Activated CD4-positive, alpha-beta T cell treated with anti-CD3 and anti-CD28 coated beads, Interleukin-2, Interleukin-6, amounts not matched to agents 100 ng/mL and 50 ng/mL, durations not matched to agents 16 hours and 8 hours (primary cell): ENCODE results near the gene SLC48A1.
"Not testable (repeated sequence)": the region's sequence is repeated elsewhere in the genome, so short reads cannot be mapped to it uniquely, and the experiment has no call there.

Experiments
- DNase-seq: peaks from one replicate; pipeline ENCODE4 v3.0.0-alpha.2; 2020

SLC48A1 gene

DNA sequence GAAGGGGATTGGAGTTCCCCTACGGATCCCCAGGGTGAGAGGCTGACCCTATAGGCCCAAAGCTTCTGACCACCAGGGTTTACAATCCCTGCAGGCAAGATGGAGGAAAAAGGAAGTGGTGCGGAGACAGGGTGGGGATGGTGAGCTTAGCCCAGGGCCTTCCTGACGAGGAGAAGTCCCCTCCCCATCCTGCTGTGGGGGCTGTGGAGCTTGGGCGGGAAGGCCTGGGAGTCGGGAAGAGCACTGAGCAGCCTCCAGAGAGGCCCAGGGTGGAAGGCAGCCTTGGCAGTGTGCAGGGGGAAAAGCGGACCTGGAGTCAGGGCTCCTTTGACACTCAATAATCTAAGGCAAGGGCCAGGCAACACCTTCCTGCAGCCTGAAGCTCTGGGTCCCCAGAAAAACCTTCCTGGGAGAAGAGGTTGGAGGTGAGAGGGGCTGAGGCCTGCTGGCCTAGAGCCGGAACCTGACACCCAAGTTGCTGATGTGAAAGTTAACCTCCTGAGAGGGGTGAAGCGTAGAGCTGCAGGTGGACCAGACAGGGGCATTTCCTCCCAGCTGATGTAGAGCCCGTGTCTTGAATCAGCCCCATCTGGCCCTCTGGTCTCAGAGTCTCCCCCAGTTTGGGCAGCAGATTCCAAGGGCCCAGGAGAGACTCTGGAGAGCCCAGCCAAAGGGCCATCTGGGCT lies 40.6 kb downstream of the SLC48A1 start:
- no peak for DNase-seq

DNA sequence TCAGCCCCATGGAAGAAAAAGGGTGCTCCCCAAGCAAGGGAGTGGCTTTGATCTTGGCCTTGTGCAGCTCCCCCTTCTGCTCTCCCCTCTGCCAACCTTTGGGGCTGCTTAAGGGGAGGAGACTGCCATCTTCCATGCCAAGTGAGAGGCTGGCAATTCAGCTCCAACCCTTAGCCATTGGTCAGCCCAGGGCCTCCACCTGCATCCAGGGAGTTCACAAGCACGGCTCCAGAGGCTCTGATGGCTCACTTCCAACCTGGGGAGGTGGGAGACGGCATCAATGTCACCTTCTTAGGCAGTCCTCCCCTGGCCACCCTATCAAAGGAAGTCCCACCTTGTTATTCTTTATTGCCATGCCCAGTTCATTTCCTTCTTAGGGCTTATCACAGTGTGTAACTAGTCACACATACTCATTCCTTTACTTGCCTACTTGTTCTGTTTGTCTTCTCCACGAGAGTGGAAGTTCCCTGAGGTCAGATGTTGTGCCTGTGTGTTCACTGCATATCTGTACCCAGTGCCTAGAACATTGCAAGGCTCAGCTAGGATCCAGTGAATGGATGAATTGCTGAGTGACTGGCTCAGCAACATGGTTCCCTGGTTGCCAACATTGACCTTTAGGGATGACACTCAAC lies 41.6 kb downstream of the SLC48A1 start:
- peak; percentile 74 for DNase-seq

DNA sequence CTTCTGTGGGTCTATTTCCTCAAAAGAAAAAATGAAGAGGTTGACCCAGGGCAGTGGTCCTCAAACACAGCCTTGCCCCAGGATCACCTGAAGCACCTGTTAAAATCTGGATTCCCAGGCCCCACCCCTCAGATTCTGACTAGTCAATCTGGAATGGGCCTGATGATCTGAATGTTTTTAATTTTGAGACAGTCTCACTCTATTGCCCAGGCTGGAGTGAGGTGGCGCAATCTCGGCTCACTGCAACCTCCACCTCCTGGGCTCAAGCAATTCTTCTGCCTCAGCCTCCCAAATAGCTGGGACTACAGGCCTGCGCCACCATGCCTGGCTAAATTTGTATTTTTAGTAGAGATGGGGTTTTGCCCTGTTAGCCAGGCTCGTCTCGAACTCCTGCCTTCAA lies 42.4 kb downstream of the SLC48A1 start:
- not testable (repeated sequence) for DNase-seq

DNA sequence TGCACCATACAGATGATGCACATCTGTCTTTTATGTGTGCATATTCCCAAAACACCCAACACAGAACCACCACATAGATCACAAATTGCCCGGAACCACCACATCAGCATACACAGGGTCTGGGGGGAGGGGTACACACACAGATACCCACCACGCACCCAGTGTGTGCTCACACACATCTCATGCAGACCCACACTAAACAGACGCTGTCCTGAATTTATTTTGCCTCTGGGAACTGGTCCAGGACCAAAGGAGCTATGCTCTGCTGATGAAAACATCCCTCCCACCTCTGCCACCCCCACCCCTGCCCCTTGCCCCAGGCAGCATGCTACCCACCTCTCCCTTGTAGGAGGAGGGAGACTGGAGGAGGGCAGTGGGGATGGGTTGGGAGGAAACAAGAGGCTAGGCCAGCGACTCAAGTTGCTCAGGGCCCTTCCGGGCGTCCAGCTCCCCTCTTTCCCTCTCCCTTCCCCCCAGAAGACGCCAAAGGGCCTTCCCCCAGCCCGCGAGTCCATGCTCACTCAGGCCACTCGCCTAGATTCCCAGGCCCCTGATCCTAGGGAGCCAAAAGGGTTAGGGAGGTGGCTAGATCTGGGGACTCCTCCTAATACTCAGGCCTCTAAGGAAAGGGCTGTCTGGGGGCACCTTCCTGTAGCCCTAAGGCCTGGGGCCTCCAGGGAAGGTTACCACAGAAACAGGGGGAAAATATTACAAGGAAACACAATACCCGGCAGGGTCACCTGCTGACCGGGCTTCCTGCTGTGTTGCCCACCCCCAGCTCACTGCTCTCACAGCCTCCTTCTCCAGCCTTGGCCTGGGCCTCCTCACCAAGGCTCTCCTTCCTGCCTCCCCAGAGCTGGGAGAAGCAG lies 43.6 kb downstream of the SLC48A1 start:
- no peak for DNase-seq

DNA sequence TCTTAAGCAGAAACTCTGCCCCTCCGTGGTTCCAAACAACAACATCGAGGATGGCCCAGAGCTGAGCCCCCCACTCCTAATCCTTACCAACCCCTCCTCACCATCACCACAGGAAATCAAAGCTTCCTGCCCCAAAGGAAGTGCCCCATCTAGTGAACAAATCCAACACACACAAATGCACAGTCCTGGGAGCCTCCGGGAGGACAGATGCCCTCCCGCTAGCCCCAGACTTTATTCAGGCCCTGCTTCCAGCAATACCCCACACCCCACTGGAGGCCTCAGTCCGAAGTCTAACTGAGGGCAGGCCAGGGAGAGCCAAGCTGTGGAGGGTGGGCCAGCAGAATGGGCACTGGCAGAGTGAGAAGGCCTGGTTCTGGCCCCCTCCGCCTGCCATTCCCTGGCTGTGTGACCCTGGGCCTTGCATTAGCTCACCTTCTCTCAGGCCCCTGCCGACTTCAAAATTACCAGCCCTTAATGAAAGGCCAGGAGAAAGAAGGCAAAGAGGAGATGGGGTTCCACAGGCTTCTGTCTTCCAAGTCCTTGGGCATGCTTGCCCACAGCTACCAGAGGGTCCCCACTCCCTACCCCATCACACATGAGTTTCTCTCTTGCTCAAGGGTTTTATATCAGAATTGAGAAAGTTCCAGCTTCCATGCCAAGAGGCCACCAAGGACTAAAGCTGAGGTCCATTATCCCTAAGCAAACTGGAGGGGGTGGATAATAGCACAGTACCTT lies 44.4 kb downstream of the SLC48A1 start:
- DNase-seq, result no peak

DNA sequence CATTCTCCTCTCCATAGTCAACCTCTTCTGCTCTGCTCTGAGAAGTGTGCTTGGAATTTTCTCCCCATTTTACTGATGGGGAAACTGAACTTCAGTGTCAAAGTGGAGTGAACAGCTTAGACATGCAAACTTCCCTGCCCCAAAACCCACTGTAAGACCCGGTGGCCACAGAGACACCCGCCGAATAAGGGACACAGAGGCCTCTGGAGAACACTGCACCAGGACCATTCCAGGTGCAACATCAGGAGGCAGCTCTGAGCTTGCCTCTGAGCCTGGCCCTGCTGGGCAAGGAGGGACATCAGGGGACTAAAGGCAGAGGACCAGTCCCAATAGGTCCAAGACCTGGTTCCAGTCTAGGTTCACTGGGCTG lies 45.0 kb downstream of the SLC48A1 start:
- no peak for DNase-seq

DNA sequence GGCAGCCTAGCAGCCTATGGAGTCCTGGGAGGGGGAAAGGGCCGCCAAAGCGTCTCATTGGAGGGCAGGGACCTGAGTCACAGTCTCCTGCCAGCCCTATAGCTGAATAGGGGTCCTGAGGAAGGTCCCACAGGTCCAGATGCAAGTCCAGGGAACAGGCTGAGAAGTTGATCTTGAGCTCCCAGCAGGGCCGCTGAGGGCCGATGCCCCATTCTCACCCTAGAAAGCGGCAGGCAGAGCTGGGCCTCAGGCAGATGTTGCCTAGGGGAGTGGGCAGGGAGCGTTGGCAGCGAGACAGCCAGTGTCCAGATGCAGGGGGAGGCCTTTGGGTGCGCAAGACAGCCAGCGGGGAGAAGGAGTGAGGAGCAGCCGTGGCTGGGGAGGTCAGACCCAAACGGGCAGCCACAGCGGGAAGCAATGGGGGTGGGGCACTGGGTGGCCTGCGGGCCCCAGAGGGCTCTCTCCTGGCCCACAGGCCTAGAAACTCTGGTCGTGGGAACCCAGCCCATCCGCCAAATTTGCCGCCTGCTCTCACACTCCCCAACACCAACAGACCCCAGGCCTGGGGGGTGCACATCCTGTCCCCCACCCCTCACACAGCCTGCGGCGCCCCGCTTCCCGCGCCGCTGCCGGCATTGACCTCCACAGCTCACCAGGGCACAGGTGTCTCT lies 45.6 kb downstream of the SLC48A1 start:
- no peak for DNase-seq

DNA sequence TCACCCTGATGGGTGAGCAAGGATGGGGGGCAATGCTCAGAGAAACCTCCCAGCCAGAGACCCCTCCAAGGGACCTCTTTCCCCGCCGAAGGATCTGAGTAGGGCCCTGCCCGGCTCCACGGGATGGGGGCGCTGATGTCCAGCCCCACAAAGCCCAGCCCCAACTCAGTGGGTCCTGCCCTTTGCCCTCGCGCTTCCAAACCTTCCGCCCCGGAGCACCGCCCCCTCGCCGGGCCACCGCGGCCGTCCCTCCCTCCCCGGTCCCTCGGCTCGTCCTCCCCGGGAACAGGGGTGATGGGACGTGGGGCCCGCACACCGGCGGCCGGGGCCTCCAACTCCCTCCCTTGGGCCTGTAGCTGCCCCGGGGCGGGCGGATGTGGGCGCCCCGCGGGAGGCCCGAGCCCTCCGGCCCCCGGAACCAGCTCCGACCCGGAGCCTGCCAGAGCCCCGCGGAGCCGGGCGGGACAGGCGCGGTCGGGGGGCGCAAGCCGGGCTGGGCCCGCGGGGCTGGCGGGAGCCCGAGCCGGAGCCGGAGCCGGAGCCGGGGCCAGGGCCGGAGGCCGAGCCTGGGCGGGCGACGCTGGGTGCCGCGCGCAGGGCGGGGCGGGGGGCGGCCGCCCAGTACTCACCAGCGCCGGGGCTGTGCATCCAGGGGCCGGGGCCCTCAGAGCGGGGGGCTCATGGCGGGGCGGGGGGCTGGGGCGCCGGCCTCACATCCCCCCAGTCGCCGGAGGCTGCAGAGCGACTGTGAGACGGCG lies 46.3 kb downstream of the SLC48A1 start:
- DNase-seq, result peak; percentile 76

DNA sequence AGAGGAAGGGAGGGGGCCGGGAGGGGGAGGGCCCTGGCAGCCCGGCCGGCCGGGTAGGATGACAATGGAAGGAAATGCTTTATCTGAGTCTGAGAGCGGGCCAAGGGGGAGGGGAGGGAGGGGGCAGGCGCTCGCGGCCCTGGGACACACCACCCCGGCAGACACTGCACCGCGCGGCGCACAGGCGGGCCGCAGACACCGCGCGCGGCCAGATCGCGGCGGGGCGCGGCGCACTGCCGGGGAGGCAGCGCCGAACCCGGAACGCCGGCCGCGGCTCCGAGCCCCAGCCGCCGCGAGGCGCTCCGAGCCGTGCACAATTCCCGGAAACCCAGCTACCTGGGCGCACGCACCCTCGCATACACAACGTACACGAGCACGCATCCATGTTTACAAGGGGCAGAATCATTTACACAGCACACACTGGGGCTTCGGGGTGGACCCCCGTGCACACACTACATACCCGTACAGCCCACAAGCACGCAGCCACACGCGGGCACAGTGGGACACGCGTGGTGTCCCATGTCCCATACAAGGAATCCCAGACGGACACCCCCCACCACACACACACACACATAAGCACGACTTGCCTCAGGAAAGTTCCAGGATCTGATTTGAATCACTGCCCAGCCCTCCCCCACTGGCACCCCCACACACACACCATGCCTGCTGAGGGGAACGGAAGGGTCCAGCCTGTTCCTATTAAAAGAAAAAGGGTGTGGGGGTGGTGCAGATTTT lies 47.0 kb downstream of the SLC48A1 start, which contains the start of gene HDAC7:
TSS of gene HDAC7 (minus strand) at position 8 of the 735 bp plus-strand sequence. CDS start 118 bp downstream, outside the sequence.
- DNase-seq, result peak; percentile 88

DNA sequence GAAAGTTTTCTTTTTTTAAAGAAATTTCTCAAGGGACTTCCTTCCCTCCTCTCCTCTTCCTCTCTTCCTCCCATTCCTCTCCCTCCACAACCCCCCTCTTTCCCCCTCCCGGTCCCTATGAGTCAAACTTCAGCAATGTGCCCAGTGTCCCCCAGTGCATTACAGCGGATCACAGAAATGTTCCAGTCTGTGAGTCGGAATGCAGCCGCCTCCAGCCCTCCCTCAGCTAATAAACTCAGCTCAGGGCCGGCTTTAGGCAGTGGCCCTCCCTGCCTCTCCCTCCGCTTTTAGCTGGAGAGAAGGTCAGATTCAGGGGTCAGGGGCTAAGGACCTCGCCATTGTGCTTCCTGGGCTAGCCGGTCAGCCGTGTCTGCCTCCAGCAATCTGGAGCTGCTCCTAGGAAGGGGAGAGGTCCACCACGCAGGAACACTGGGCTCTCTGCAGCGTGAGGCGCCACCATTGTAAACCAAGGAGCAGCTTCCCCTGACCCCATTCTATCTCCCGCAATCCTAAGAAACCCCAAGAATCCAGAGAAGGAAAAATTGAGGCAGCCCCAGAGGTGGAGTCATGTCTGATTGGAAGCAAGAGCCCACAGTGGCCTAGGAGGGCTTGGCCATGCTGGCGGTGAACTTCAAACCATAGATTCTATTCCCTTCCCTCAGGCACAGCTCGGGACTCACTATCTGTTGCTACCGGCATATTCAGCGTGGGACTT lies 47.8 kb downstream of the SLC48A1 start:
- no peak for DNase-seq

DNA sequence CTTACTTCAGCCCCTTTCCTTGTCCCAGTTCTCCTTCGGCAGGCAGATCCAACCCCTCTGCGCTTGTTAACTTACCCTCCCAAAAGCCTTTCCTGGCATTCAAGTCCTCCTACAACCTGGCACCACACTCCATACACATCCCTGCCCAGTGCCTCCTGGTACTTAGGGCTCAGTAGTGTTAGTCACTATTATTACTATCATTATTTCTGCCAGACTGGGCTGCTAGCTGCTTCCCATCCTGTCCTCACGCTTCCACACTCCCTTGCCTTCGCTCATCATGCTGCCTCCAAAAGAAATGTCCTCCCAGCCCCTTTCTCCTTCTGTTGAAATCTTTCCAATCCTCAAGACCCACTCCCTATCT lies 48.3 kb downstream of the SLC48A1 start:
- no peak for DNase-seq

DNA sequence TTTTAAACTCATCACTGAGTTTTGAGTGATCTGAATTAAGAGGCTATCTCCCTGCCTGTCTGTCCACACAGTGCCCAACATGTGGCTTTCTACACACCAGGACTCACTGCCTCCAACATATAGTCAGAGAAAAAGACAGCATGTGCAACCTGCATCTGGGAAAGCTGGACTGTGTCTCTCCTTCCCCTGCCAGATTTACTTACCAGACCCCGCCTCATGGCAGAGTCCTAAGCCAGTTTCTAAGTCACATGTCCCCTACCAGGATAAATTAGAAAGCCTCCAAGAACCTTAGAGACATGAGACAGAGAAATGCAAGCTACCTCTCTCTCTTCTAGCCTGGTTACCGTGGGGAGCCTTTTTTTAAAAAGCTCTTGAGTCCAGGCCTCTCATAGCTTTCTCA lies 49.4 kb downstream of the SLC48A1 start:
- DNase-seq, result no peak

DNA sequence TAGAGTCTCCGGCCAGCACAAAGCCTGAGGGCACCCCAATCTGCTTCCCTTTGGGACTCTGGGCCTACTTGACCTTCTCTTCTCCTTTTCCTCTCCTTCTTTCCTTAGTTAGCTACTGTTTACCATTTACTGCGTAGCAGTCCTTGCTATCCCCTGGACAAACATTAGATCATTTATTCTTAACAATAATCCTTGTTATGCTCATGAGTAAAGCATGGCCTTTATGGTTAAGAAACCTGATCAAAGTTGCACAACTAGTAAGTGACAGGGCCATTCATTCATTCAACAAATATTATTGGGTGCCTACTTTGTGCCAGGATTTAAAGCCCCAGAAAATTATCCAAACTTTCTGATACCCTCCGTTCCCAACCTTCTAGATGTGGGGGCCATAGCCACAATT lies 49.8 kb downstream of the SLC48A1 start:
- DNase-seq, result no peak

DNA sequence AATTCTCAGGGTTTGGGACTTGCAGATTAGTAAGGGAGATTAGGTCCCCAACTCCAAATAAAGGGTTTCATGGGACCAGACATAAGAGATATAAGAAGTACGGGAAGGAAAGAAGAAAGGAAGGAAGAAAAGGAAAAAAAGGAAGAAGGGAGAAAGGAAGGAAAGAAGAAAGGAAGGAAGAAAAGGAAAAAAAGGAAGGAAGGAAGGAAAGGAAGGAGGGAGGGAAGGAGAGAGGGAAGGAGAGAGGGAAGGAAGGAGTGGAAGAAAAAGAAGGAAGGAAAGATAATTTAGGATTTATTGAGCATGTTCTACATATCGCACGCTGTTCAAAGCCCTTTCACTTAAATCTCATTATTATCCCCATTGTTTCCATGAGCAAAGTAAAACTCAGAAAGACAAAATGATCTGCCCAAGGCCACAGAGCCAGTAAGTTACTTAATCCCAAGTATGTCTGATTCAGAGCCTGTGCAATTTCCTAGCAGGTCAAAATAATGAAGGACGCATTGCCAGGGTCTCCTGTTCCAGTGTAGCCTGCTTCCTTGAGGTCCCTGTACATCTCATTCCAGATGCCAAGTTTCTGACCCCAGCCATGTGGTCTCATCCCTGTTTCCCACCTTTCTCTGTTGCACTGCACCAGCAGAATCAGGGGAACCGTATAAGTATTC lies 50.5 kb downstream of the SLC48A1 start:
- no peak for DNase-seq

DNA sequence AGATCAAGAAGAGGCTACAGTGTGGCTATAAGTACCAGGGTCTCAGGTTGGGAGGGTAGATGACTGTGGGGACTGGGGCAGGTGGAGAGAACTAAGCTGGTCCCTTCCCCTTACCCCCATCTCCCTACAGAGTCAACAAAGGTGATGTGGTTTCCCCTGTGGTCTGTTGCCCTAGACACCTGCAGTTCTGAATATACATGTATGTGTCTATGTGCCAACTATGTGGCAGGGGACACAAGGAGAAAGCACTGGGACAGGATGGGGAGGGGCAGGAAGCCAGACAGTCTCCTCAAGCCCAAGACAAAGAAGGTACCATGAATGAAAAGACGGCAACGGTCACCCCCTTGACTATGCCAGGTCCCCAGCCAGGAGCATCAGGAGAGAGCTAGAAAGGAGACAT lies 51.2 kb downstream of the SLC48A1 start:
- DNase-seq, result no peak

DNA sequence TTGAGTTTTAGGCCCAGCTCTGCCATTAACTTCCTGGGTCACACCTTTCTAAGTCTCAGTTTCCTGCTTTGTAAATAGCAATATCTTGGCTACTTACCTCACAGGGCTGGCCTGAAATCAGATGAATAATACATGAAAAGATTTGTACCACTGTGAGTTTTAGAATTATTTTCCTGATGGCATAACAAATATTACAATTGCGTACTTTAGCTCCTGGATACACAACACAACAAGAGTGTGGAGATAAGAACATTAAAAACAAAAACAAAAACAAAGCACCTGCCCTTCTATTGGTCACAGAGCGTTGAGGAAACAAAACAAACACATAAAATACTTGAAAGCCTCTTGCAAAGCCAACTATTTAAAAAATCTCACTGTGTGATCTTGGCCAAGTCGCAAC lies 51.6 kb downstream of the SLC48A1 start:
- DNase-seq, result no peak

DNA sequence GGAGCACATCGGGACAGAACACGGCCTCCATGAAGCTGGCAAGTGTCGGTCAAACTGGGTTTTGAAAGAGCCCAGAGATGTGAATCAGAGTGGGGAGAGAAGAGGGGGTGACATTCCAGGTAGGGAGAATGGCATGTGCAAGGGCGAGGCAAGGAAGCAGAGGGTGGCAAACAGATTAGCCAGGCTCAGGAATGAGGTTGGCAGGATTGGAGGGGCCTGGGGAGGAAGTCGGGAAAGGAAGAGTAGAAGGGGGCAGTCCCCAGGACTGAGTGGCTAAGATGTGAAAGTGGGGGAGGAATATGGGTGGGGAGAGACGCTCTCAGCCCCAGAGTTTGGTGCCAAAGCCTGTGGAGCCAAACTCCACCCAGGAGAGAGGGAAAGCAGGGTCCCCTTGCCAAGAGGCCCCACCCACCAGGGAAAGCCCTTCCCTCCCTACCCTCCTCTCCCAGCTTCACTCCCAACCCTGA lies 52.2 kb downstream of the SLC48A1 start:
- DNase-seq, result no peak

DNA sequence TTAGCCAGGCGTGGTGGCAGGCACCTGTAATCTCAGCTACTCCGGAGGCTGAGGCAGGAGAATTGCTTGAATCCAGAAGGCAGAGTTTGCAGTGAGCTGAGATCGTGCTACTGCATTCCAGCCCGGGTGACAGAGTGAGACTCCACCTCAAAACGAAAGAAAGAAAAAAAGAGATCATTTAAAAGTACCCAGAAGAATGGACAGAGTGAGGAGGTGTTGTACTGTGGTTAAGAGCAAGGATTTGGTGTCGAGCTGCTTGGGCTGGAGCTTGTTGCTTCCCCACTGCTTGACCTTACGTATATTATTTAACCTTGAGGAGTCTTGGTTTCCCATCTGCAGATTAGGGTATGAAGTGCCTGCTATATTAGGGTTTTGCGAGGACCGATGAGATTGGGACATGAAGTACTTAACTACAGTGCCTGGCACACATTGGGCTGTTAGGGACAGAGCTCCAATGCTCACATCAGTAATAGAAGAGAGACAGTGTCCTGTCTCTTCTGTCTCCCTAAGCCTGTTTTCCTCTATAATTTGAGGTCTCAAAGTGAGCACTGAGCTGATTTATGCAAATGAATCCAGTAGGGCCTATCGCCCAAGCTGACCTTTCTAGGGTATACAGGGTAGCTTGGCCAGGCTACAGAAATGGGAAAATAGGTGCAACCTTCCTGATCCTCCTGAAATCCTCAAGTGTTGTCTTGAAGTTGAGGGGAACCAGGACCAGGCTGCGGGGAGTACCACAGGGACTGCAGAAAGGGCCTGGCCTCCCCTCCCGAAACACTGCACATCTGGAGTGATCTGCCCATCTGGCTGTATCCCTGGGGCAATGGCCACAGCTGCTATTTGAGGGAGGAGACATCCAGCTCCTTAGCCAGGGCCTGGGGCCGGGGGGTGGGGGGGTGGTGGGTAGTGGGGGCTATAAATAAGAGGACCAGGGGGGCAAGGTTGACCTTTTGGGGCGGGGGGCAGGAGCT lies 55.3 kb downstream of the SLC48A1 start:
- DNase-seq, result no peak
